Natural killer cell treated with Interleukin-12 subunit alpha and Interleukin-12 subunit beta and Interleukin-15 and Interleukin-18, amount 100 ng/mL, for 72 hours (primary cell): ENCODE results near the gene SHROOM2. TPM values are rescaled to one million over a fixed set of nuclear protein-coding genes. Genes with fewer than 3 reads are reported as not detected.

ENCODE experiments used
- ATAC-seq, 2 donors: fragments of 150-1000 bp; cut with Tn5 transposase in 1 of 2; sonication (Bioruptor Pico), chemical (Tn5 transposase) in 1 of 2; 2 replicates each; pipeline ENCODE4 v1.10.0; 2021
- DNase-seq: peaks from one replicate; pipeline ENCODE4 v3.0.0; 2022; ENCODE audit warnings: low spot score
- H3K27ac Mint-ChIP-seq, 2 donors: 1 replicate in 1 of 2; 2 replicates in 1 of 2; pipeline ENCODE4 v1.8.0; 2022; ENCODE audit warnings: mixed read lengths in 2 of 2, mild to moderate bottlenecking in 1 of 2, moderate library complexity in 1 of 2
- H3K27me3 Mint-ChIP-seq, 2 donors: 1 replicate in 1 of 2; 2 replicates in 1 of 2; pipeline ENCODE4 v1.8.0; 2022; ENCODE audit warnings: mixed read lengths in 2 of 2
- H3K36me3 Mint-ChIP-seq: one replicate; pipeline ENCODE4 v1.8.0; 2022; ENCODE audit warnings: mixed read lengths
- H3K4me1 Mint-ChIP-seq, 2 donors: 1 replicate in 1 of 2; 2 replicates in 1 of 2; pipeline ENCODE4 v1.8.0; 2022; ENCODE audit warnings: low read depth in 2 of 2, mixed read lengths in 2 of 2, mild to moderate bottlenecking in 1 of 2
- H3K4me3 Mint-ChIP-seq: one replicate; pipeline ENCODE4 v1.8.0; 2022; ENCODE audit warnings: mixed read lengths
- H3K9me3 Mint-ChIP-seq: 2 replicates; pipeline ENCODE4 v1.8.0; 2022; ENCODE audit warnings: mixed read lengths
- total RNA-seq, 2 donors: library from RNA; stranded (reverse); gene quantifications; one replicate each; pipeline ENCODE4 v1.2.3, GENCODE V29; 2022

Gene SHROOM2
- total RNA-seq, 2 donors from 2014 or later = 0.08 TPM; not detected in 1

DNA sequence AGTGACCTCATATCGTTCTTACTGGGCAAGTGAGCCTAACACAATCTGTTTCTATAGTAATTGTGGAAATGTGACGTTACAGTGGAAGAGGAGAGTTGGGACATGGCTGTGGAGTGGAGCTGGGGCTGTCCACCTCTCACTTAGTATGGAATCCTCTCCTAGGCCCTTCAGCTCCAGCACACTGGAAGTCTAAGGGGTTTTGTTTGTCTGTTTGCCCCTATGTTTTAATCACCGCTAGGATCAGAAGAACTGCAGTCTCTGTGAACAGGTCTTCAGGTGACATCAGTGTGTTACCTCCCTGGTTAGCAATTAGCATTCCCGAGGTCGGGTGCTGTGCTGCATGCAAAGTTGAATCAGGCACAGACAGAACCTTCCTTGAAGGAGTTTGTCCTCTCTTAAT lies 131.6 kb downstream of the SHROOM2 start:
- H3K27ac Mint-ChIP-seq = no peak overlapping the region
- DNase-seq (no peak), ATAC-seq (no peak)
- no peaks in the 10 kb centered on the region for H3K4me1 Mint-ChIP-seq
- H3K36me3 Mint-ChIP-seq = no peaks in the 10 kb centered on the region
- H3K9me3 Mint-ChIP-seq = no peaks in the 10 kb centered on the region
- H3K4me3 Mint-ChIP-seq = no peak overlapping the region
- peaks cover 13 to 22% of the 10 kb centered on the region in 2 donors for H3K27me3 Mint-ChIP-seq

DNA sequence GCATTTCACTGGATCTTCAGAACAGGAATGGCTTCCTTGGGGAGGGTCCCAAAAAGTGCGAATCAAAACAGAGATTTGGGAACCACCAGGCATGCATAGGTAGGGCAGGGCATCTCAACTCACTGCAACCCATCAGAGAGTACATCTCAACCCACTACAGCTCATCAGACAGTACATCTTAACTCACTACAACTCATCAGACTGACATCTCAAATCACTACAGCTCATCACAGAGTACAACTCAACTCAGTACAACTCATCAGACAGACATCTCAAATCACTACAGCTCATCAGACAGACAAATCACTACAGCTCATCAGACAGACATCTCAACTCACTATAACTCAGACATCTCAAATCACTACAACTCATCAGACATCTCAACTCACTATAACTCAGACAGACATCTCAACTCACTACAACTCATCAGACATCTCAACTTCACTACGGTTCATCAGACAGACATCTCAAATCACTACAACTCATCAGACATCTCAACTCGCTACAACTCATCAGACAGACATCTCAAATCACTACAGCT lies 133.5 kb downstream of the SHROOM2 start:
- Mint-ChIP-seq H3K27me3 (peaks cover 13 to 20% of the 10 kb centered on the region in 2 donors), H3K27ac (no peak overlapping the region)

DNA sequence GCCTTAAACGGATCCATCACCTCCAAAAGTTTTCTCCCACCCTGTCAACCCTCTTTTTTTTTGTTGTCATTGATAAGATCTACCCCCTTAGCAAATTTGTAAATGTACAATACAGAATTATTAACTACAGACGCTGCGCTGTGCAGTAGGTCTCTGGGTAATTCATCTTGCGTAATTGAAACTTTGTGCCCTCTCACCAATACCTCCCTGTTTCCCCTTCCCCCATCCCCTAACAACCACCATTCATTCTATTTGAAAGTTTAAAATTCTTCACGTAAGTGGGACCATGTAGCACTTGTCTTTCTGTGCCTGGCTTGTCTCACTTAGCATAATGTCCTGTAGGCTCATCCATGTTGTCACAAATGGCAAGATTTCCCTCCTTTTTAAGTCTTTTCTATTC lies 135.2 kb downstream of the SHROOM2 start:
- no peak for DNase-seq
- no peak overlapping the region for H3K27ac Mint-ChIP-seq
- no peak overlapping the region for H3K4me3 Mint-ChIP-seq
- H3K4me1 Mint-ChIP-seq = no peaks in the 10 kb centered on the region
- H3K36me3 Mint-ChIP-seq = no peaks in the 10 kb centered on the region
- no peak for ATAC-seq
- no peaks in the 10 kb centered on the region for H3K9me3 Mint-ChIP-seq
- H3K27me3 Mint-ChIP-seq = peaks cover 13 to 20% of the 10 kb centered on the region in 2 donors

More for the DNA sequence above, 133.5 kb downstream of the SHROOM2 start:
- H3K4me1 Mint-ChIP-seq = no peaks in the 10 kb centered on the region
- DNase-seq = no peak
- ATAC-seq = peak in 1 of 2 donors; percentile 28
- no peak overlapping the region for H3K4me3 Mint-ChIP-seq
- H3K9me3 Mint-ChIP-seq = no peaks in the 10 kb centered on the region
- no peaks in the 10 kb centered on the region for H3K36me3 Mint-ChIP-seq

DNA sequence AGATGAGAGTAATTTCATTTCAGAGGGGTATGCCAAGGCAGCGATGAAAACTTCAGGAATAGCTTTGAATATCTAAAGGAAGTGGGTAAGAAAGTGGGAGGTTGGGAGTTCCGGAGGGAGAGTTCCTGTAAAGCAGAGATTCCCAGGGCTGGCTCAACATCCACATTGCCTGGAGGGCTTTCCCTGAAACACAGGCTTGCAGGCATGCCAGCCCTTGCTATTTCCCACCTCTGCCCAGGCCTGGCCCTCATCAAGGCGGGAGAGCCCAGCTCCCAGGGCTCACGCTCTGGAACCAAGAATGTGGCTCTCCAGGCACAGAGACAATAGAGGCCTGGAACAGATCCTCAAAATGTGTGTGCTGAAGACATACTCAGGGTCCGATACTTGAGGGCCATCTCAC lies 137.1 kb downstream of the SHROOM2 start:
- H3K9me3 Mint-ChIP-seq = no peaks in the 10 kb centered on the region
- H3K4me1 Mint-ChIP-seq = no peaks in the 10 kb centered on the region
- H3K36me3 Mint-ChIP-seq = no peaks in the 10 kb centered on the region
- peaks cover 16 to 17% of the 10 kb centered on the region in 2 donors for H3K27me3 Mint-ChIP-seq
- H3K27ac Mint-ChIP-seq = no peak overlapping the region
- ATAC-seq = no peak
- H3K4me3 Mint-ChIP-seq = no peak overlapping the region
- no peak for DNase-seq

DNA sequence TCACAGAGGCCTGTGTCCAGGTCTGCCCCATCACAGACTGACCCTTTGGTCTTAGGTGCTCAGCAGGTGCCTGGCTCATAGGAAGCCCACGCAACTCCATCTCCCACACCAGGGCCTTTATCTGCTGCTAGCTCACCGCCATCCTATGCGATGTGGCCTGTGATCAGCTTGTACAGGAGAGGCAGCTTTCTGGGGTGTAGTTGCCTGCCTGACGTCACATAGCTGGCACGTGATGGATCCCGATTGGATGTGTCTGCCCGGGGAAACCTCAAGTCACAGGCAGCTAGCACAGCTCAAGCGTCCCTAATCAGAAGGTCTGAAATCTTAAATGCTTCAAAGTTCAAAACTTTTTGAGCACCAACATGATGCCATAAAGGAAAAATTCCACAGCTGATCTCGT lies 139.8 kb downstream of the SHROOM2 start:
- H3K27me3 Mint-ChIP-seq = peaks cover 14% of the 10 kb centered on the region in 2 donors
- H3K9me3 Mint-ChIP-seq = no peaks in the 10 kb centered on the region
- H3K4me3 Mint-ChIP-seq = no peak overlapping the region
- no peaks in the 10 kb centered on the region for H3K36me3 Mint-ChIP-seq
- no peak overlapping the region for H3K27ac Mint-ChIP-seq
- peaks cover 0 to 4% of the 10 kb centered on the region in 2 donors for H3K4me1 Mint-ChIP-seq
- DNase-seq (no peak), ATAC-seq (no peak)

DNA sequence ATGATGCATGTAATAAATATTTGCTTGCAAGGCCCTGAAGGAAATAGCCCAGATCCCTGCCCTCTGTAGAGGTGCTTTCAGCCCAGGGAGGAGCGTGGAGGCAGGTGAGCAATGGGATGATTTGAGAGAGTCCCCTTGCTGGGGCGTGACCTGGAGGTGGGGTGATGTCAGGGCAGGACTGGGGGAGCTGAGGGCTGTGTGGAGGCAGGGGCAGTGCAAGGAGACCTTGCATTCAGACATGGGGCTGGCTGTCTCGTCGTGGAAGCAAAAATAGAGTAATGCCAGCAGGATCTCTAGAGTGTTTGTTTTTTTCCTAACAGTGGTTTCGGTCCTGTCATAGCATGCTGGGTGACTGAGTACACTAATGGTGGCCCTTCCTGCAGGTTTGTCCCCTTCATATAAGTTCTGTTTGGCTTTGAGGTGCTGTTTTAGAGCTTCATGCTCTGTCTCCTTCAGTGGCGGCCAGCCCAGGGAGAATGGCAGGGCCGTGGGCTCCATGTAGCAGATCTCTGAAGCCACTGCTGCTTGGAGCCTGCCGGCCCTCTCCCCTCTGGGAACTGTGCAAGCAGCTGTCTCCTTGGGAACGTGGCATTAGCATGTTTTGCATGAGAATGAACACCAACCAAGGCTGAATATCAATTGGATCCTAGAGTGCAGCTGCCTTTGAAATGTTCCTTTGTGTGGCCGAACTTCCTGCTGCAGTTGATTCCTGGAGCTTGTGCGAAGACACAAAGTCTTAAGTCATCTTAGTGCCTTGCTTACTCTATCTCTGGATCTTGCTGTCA lies 141.7 kb downstream of the SHROOM2 start:
- no peak for ATAC-seq
- H3K27me3 Mint-ChIP-seq = peaks cover 8 to 10% of the 10 kb centered on the region in 2 donors
- no peak overlapping the region for H3K27ac Mint-ChIP-seq
- H3K9me3 Mint-ChIP-seq = no peaks in the 10 kb centered on the region
- no peaks in the 10 kb centered on the region for H3K36me3 Mint-ChIP-seq
- peaks cover 0 to 4% of the 10 kb centered on the region in 2 donors for H3K4me1 Mint-ChIP-seq
- no peak overlapping the region for H3K4me3 Mint-ChIP-seq
- DNase-seq = no peak

DNA sequence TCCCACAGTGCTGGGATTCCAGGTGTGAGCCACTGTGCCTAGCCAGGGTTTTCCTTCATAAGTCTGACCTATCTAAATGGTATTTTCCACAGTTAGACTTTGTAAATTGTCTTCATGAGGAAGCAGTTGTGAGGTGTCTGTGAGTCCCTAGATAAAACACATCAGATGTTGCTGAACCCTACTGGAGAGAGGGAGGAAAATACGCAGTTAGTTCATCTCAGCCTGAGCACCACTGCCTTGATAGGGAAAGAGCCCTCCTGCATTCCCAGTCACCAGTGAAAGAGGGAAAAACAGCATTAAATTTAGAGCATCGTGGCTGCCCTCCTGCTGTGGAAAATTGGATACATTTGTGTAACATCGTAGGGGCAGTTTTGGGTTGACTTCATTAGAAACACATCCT lies 149.2 kb downstream of the SHROOM2 start:
- Mint-ChIP-seq H3K9me3 (no peaks in the 10 kb centered on the region), H3K36me3 (no peaks in the 10 kb centered on the region), H3K27ac (no peak overlapping the region), H3K4me1 (peaks cover 0 to 2% of the 10 kb centered on the region in 2 donors), H3K27me3 (peaks cover 0 to 4% of the 10 kb centered on the region in 2 donors), H3K4me3 (no peak overlapping the region)
- ATAC-seq (no peak), DNase-seq (no peak)

DNA sequence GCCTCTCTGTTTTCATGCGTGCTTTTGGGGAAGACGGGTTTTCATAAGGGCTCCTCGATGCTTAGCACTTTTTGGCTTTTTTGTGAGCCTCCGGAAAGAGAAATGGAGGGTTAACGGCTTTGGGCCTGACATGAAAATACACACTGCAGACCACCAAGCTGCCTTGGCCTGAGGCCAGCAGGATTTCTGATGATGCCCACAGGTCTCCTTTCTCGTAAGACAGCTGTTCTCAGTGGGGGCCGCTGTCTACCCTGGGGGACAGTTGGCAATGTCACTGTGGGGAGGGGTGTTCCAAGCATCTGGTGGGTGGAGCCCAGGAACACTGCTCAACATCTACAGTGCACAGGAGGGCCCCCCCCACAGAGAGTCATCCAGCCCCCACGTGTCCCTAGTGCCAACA lies 151.5 kb downstream of the SHROOM2 start:
- H3K27me3 Mint-ChIP-seq = peaks cover 0 to 4% of the 10 kb centered on the region in 2 donors
- no peak overlapping the region for H3K27ac Mint-ChIP-seq
- DNase-seq = no peak
- H3K4me1 Mint-ChIP-seq = peaks cover 15 to 19% of the 10 kb centered on the region in 2 donors
- H3K9me3 Mint-ChIP-seq = no peaks in the 10 kb centered on the region
- H3K36me3 Mint-ChIP-seq = no peaks in the 10 kb centered on the region
- ATAC-seq = no peak
- no peak overlapping the region for H3K4me3 Mint-ChIP-seq

DNA sequence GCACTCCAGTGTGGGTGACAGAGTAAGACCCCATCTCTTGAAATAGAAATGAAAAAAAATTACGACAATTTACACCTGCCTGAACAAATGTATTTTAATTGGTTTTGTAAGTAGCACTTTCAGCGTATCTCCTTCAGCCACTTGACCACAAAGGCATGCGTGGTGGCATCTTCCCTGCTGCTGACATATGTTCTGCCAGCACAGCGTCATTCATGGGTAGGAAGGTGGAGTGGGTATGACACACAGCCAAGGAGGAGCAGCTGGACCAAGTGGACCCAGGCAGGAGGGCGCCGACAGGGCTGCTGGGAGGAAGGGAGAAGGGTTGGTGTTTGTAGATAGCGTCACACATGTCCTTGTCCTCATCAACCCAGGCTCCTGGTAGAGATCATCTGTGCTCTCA lies 152.3 kb downstream of the SHROOM2 start:
- Mint-ChIP-seq H3K4me3 (no peak overlapping the region), H3K27ac (no peak overlapping the region), H3K27me3 (no peaks in the 10 kb centered on the region), H3K4me1 (peaks cover 16 to 26% of the 10 kb centered on the region in 2 donors), H3K36me3 (no peaks in the 10 kb centered on the region), H3K9me3 (no peaks in the 10 kb centered on the region)
- ATAC-seq = no peak
- no peak for DNase-seq

DNA sequence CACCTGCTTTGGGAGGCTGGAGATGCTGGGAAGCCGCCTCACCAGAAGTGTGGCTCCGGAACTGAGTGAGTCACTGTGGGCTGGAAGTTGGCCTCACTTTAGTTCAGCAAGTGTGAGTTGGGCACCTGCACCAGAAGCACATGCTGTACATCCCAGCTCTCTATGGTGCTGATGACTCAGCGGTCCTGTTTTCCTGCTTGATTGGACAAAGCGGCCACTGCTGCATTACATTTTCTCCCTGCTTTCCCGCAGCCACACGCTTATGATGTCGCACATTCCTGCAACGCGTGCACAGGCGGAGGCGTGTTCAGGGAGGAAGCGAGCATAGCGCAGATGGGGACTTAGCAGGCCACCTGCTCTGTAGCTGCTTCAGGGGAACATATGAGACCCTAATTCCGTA lies 154.2 kb downstream of the SHROOM2 start:
- Mint-ChIP-seq H3K27ac (no peak overlapping the region), H3K4me3 (peak overlapping the region; percentile 53), H3K4me1 (peaks cover 16 to 26% of the 10 kb centered on the region in 2 donors), H3K36me3 (no peaks in the 10 kb centered on the region), H3K27me3 (peaks cover 0 to 1% of the 10 kb centered on the region in 2 donors), H3K9me3 (no peaks in the 10 kb centered on the region)
- DNase-seq (no peak), ATAC-seq (no peak)

DNA sequence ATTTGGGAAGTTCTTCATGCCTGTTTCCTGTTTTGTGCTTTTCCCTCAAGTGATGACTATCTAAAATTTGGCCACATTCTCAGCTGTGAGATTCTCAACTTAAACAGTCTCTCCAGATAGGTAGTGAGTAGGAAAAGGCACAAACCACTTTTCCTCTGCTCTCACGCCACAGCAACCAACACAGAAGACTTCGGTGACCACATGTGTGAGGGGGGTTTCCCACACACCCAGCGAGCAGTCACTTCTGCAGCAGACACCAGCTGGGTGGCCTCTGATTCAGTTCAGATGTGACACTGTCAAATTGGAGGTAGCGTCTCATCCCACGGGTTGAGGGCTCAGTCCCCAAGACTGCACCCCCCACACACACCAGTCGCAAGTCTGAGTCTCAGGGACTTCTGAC lies 155.9 kb downstream of the SHROOM2 start:
- peak overlapping the region; percentile 53 for H3K4me3 Mint-ChIP-seq
- ATAC-seq (peak; percentile 91 to 96), DNase-seq (peak; percentile 82)
- no peaks in the 10 kb centered on the region for H3K9me3 Mint-ChIP-seq
- H3K4me1 Mint-ChIP-seq = peaks cover 16 to 26% of the 10 kb centered on the region in 2 donors
- H3K27ac Mint-ChIP-seq = peak overlapping the region; percentile 54 to 66
- peaks cover 0 to 3% of the 10 kb centered on the region in 2 donors for H3K27me3 Mint-ChIP-seq
- H3K36me3 Mint-ChIP-seq = no peaks in the 10 kb centered on the region

DNA sequence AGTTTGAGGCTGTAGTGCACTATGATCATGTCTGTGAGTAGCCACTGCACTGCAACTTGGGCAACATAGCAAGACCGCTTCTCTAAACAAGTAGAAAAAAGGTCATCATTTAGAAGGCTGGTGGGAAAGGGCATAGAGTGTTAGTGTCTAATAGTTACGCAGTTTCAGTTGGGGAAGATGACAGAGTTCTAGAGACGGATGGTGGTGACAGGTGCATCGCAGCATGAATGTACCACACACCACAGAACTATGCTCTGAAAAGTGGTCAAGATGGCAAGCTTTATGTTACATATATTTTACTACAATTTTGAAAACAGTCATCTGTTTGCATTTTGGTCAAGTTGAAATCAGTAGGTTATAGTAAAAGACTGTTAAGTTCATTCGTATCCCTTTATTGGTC lies 157.2 kb downstream of the SHROOM2 start:
- Mint-ChIP-seq H3K9me3 (no peaks in the 10 kb centered on the region), H3K27ac (no peak overlapping the region), H3K4me3 (no peak overlapping the region), H3K27me3 (peaks cover 0 to 7% of the 10 kb centered on the region in 2 donors), H3K4me1 (peaks cover 16 to 26% of the 10 kb centered on the region in 2 donors), H3K36me3 (no peaks in the 10 kb centered on the region)
- no peak for DNase-seq
- no peak for ATAC-seq

DNA sequence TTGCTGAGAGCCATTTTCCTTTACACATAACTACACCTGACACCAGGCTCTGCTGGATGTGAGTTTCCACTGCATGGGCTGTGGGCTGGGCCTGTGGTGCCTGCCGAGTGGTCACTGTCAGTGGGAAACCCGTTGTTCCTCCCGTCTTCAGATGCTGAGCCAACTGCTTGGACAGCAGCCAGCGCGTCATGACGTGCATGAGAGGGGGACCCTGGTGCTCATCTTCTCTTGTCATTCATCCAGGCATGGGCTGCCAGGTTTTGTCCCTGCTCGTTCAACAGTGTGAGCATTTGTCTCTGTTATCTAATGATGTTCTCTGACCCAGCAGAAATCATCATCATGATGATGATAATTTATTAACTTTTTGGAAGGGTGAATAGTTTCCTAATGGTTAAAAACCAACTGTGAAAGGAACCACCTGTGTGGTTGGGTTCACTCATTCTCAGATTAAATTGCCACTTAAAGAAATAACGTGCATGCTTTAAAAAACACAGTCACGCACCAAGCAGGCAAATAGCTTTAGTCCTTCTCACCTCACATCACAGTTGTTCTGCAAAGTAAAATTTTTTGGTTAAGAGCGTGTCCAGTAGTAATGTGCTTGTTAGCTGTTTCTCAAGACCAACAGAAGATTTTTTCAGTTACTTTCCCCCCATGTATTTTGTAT lies 161.0 kb downstream of the SHROOM2 start:
- ATAC-seq (no peak), DNase-seq (no peak)
- H3K27me3 Mint-ChIP-seq = peaks cover 0 to 17% of the 10 kb centered on the region in 2 donors
- no peak overlapping the region for H3K4me3 Mint-ChIP-seq
- no peaks in the 10 kb centered on the region for H3K9me3 Mint-ChIP-seq
- H3K36me3 Mint-ChIP-seq = no peaks in the 10 kb centered on the region
- peaks cover 5 to 12% of the 10 kb centered on the region in 2 donors for H3K4me1 Mint-ChIP-seq
- no peak overlapping the region for H3K27ac Mint-ChIP-seq

DNA sequence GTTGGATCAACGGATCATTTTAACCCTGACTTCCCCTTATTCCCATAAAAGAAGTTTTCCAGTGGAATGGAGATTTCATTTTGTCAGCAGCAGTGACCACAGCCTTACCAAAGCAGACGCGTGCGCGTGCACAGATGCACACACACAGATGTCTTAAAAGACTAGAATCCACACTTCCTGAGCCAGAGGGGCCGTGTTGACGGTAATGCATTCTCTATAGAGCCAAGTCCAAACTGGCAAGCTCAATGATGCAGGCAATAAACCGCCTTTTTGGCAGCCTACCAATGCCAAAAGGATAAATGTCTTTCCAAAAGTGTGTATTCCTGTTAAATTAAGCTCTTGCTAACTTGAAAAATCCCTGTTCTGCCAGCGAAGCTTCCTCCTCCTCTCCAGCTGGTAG lies 162.2 kb downstream of the SHROOM2 start:
- no peaks in the 10 kb centered on the region for H3K36me3 Mint-ChIP-seq
- peaks cover 0 to 17% of the 10 kb centered on the region in 2 donors for H3K27me3 Mint-ChIP-seq
- no peaks in the 10 kb centered on the region for H3K9me3 Mint-ChIP-seq
- DNase-seq (no peak), ATAC-seq (no peak)
- H3K27ac Mint-ChIP-seq = no peak overlapping the region
- H3K4me3 Mint-ChIP-seq = no peak overlapping the region
- peaks cover 0 to 1% of the 10 kb centered on the region in 2 donors for H3K4me1 Mint-ChIP-seq
